ENCODE data around the gene HIVEP3.

DNA sequence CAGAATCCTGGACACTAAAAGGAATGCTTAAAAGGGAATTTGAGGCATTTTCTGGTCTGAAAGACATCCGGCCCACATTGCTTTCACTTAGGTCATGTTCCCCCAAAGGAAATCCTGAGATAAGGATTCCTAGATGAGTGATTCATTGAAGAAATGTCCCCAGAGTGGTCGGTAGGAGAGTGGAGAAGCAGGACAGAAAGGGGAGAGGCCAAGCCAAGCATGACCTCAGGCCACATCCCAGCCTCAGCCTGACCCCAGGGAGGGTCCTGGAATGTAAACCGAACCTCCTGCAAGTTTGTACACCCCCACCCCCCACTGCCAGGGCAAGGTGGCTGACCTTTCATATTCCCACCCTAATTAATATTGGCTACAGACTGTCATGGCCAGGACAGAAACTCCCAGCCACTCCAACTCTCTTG, 16.6 kb downstream of the HIVEP3 start:
- TF ChIP-seq, protein P1, sequence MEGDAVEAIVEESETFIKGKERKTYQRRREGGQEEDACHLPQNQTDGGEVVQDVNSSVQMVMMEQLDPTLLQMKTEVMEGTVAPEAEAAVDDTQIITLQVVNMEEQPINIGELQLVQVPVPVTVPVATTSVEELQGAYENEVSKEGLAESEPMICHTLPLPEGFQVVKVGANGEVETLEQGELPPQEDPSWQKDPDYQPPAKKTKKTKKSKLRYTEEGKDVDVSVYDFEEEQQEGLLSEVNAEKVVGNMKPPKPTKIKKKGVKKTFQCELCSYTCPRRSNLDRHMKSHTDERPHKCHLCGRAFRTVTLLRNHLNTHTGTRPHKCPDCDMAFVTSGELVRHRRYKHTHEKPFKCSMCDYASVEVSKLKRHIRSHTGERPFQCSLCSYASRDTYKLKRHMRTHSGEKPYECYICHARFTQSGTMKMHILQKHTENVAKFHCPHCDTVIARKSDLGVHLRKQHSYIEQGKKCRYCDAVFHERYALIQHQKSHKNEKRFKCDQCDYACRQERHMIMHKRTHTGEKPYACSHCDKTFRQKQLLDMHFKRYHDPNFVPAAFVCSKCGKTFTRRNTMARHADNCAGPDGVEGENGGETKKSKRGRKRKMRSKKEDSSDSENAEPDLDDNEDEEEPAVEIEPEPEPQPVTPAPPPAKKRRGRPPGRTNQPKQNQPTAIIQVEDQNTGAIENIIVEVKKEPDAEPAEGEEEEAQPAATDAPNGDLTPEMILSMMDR (IDR thresholded peaks at IDR 0.05) = no peak
- TF ChIP-seq POLR2A (IDR thresholded peaks at IDR 0.05) (no peak), POLR2AphosphoS5 (IDR thresholded peaks at IDR 0.05) (no peak)
